SK-N-SH treated with all-trans-retinoic acid at 6 μM for 48 hours (cell line): ENCODE measurements around the gene CHTF18.

Experiments
- ATAC-seq: fragments of 200-7000 bp; cut with Tn5 transposase; 3 replicates; pipeline ENCODE4 v1.9.1; 2020; ENCODE audit warnings: mild to moderate bottlenecking, moderate library complexity
- ARNTL ChIP-seq: fragments of 450-650 bp; formaldehyde crosslinking; IDR thresholded peaks from 2 replicates; pipeline ENCODE4 v1.5.0; 2020; ENCODE audit warnings: low read depth, mild to moderate bottlenecking, moderate library complexity, borderline replicate concordance
- BACH2 ChIP-seq: fragments of 250-450 bp; sonication (Bioruptor Pico); IDR thresholded peaks from 2 replicates; pipeline ENCODE4 v1.9.0; 2021; ENCODE audit warnings: mild to moderate bottlenecking, borderline replicate concordance
- CREB5 ChIP-seq: fragments of 250-450 bp; sonication (Bioruptor Pico); IDR thresholded peaks from 2 replicates; pipeline ENCODE4 v1.5.1; 2020; ENCODE audit warnings: low read depth, mild to moderate bottlenecking, moderate library complexity
- CSRNP3 ChIP-seq: fragments of 250-450 bp; sonication (Bioruptor Pico); IDR thresholded peaks from 2 replicates; pipeline ENCODE4 v1.5.1; 2021; ENCODE audit warnings: mild to moderate bottlenecking, moderate library complexity
- ESRRG ChIP-seq: fragments of 250-450 bp; sonication (Bioruptor Pico); IDR thresholded peaks from 2 replicates; pipeline ENCODE4 v1.6.1; 2021; ENCODE audit warnings: mild to moderate bottlenecking
- GLIS3 ChIP-seq: fragments of 250-450 bp; sonication (Bioruptor Pico); IDR thresholded peaks from 2 replicates; pipeline ENCODE4 v1.5.0; 2020; ENCODE audit warnings: mild to moderate bottlenecking, moderate library complexity
- ISL1 ChIP-seq: fragments of 250-450 bp; sonication (Bioruptor Pico); IDR thresholded peaks from 2 replicates; pipeline ENCODE4 v2.1.2; 2022; ENCODE audit warnings: mild to moderate bottlenecking, moderate library complexity
- OSR1 ChIP-seq: fragments of 250-450 bp; sonication (Bioruptor Pico); IDR thresholded peaks from 2 replicates; pipeline ENCODE4 v1.8.0; 2022; ENCODE audit warnings: moderate library complexity, mild to moderate bottlenecking, inconsistent platforms
- PATZ1 ChIP-seq: fragments of 250-450 bp; sonication (Bioruptor Pico); IDR thresholded peaks from 2 replicates; pipeline ENCODE4 v1.8.0; 2020; ENCODE audit warnings: mild to moderate bottlenecking, moderate library complexity, borderline replicate concordance
- PPARA ChIP-seq: fragments of 250-450 bp; sonication (Bioruptor Pico); IDR thresholded peaks from 2 replicates; pipeline ENCODE4 v1.5.0; 2020; ENCODE audit warnings: mild to moderate bottlenecking, borderline replicate concordance
- RARB ChIP-seq: fragments of 250-450 bp; sonication (Bioruptor Pico); IDR thresholded peaks from 2 replicates; pipeline ENCODE4 v1.8.0; 2021; ENCODE audit warnings: mild to moderate bottlenecking, moderate library complexity
- SNAI2 ChIP-seq: fragments of 250-450 bp; sonication (Bioruptor Pico); IDR thresholded peaks from 2 replicates; pipeline ENCODE4 v1.5.0; 2020; ENCODE audit warnings: mild to moderate bottlenecking, moderate library complexity
- TOX ChIP-seq: fragments of 250-450 bp; sonication (Bioruptor Pico); IDR thresholded peaks from 2 replicates; pipeline ENCODE4 v1.8.0; 2021; ENCODE audit warnings: mild to moderate bottlenecking, moderate library complexity, borderline replicate concordance
- TSHZ2 ChIP-seq: fragments of 250-450 bp; sonication (Bioruptor Pico); IDR thresholded peaks from 2 replicates; pipeline ENCODE4 v1.5.0; 2020; ENCODE audit warnings: mild to moderate bottlenecking, moderate library complexity
- ZC3H10 ChIP-seq: fragments of 250-450 bp; sonication (Bioruptor Pico); IDR thresholded peaks from 2 replicates; pipeline ENCODE4 v1.5.1; 2021; ENCODE audit warnings: mild to moderate bottlenecking, moderate library complexity
- ZFP3 ChIP-seq: fragments of 250-450 bp; sonication (Bioruptor Pico); IDR thresholded peaks from 2 replicates; pipeline ENCODE4 v1.5.0; 2020; ENCODE audit warnings: mild to moderate bottlenecking, moderate library complexity
- ZFP30 ChIP-seq: fragments of 450-650 bp; formaldehyde crosslinking; IDR thresholded peaks from 2 replicates; pipeline ENCODE4 v1.5.0; 2022; ENCODE audit warnings: mild to moderate bottlenecking, moderate library complexity
- ZNF565 ChIP-seq: fragments of 450-650 bp; formaldehyde crosslinking; conservative IDR thresholded peaks from 2 replicates; pipeline ENCODE4 v1.5.0; 2020; ENCODE audit warnings: low read depth, mild to moderate bottlenecking, moderate library complexity
- ZNF70 ChIP-seq: fragments of 450-650 bp; formaldehyde crosslinking; IDR thresholded peaks from 2 replicates; pipeline ENCODE4 v1.5.0; 2020; ENCODE audit warnings: mild to moderate bottlenecking, moderate library complexity
- ZNF8 ChIP-seq: fragments of 450-650 bp; formaldehyde crosslinking; IDR thresholded peaks from 2 replicates; pipeline ENCODE4 v1.5.0; 2020; ENCODE audit warnings: mild to moderate bottlenecking, moderate library complexity

Gene CHTF18

GRCh38 chr16:787321-787966 lies 976 bp upstream of the CHTF18 start (continued):
- no peak for TF ChIP-seq CREB5
- TF ChIP-seq TOX (CRISPR knock-in tag) = no peak
- TF ChIP-seq CSRNP3 (CRISPR knock-in tag) = no peak
- no peak for TF ChIP-seq ZFP3
- no peak for TF ChIP-seq BACH2 (CRISPR knock-in tag)
- no peak for TF ChIP-seq GLIS3 (CRISPR knock-in tag)

GRCh38 chr16:787978-788398 lies 432 bp upstream of the CHTF18 start, which contains the start of gene RPUSD1:
Gene RPUSD1 (minus strand): TSS chr16:788381. CDS start chr16:787737, 644 bp downstream.
- ATAC-seq = peak; percentile 15
- TF ChIP-seq PPARA (CRISPR knock-in tag) = no peak
- TF ChIP-seq ARNTL (CRISPR knock-in tag) = no peak
- no peak for TF ChIP-seq TOX (CRISPR knock-in tag)
- TF ChIP-seq ZFP30 (CRISPR knock-in tag) = no peak
- no peak for TF ChIP-seq ZNF70 (CRISPR knock-in tag)
- no peak for TF ChIP-seq ZNF565 (CRISPR knock-in tag)
- no peak for TF ChIP-seq CSRNP3 (CRISPR knock-in tag)
- no peak for TF ChIP-seq BACH2 (CRISPR knock-in tag)
- TF ChIP-seq SNAI2 (CRISPR knock-in tag) = no peak
- no peak for TF ChIP-seq ZFP3
- no peak for TF ChIP-seq CREB5
- TF ChIP-seq ZNF8 (CRISPR knock-in tag) = no peak
- TF ChIP-seq ZC3H10 (CRISPR knock-in tag) = no peak
- TF ChIP-seq RARB (CRISPR knock-in tag) = no peak
- TF ChIP-seq PATZ1 (CRISPR knock-in tag) = no peak
- no peak for TF ChIP-seq ISL1 (CRISPR knock-in tag)
- no peak for TF ChIP-seq TSHZ2 (CRISPR knock-in tag)
- no peak for TF ChIP-seq OSR1 (CRISPR knock-in tag)
- TF ChIP-seq ESRRG (CRISPR knock-in tag) = no peak
